Activated CD4-positive, alpha-beta T cell treated with anti-CD3 and anti-CD28 coated beads, Interleukin-2, amount 10 ng/mL, durations not matched to agents 7 days and 5 days (primary cell): ENCODE data around the gene MRPL11. TPM values are rescaled to one million over a fixed set of nuclear protein-coding genes. Genes with fewer than 3 reads are reported as not detected.
"Not testable (repeated sequence)": the region's sequence is repeated elsewhere in the genome, so short reads cannot be mapped to it uniquely, and the experiment has no call there.

Source experiments
- CTCF ChIA-PET: fragments of 350-600 bp; sonication (Branson Sonifier 250); formaldehyde crosslinking; loops from one replicate; lab custom pipeline; 2021; ENCODE audit warnings: antibody characterized with exemption; lab: Charles Lee
- POLR2A ChIA-PET: fragments of 350-600 bp; sonication (Branson Sonifier 250); formaldehyde crosslinking; loops from one replicate; lab custom pipeline; 2021; ENCODE audit warnings: antibody characterized with exemption; lab: Charles Lee
- DNase-seq: peaks from one replicate; pipeline ENCODE4 v3.0.0-alpha.2; 2020
- H3K27ac Mint-ChIP-seq: one replicate; pipeline ENCODE4 v1.8.0; 2021; ENCODE audit warnings: mild to moderate bottlenecking, moderate library complexity, mixed read lengths
- H3K27me3 Mint-ChIP-seq: one replicate; pipeline ENCODE4 v1.8.0; 2021; ENCODE audit warnings: mixed read lengths
- H3K36me3 Mint-ChIP-seq: one replicate; pipeline ENCODE4 v1.8.0; 2021; ENCODE audit warnings: low read depth, mixed read lengths
- H3K4me1 Mint-ChIP-seq: one replicate; pipeline ENCODE4 v1.8.0; 2021; ENCODE audit warnings: mixed read lengths
- H3K4me3 Mint-ChIP-seq: one replicate; pipeline ENCODE4 v1.8.0; 2021; ENCODE audit warnings: mild to moderate bottlenecking, moderate library complexity, mixed read lengths
- H3K9me3 Mint-ChIP-seq: one replicate; pipeline ENCODE4 v1.8.0; 2021; ENCODE audit warnings: mixed read lengths
- total RNA-seq, 2 experiments: library from RNA; stranded (reverse); gene quantifications; one replicate each; pipeline ENCODE4 v1.2.3, GENCODE V29; 2021

MRPL11 gene
- total RNA-seq, 2 experiments from 2014 or later, result 72.4 to 76.4 TPM

DNA sequence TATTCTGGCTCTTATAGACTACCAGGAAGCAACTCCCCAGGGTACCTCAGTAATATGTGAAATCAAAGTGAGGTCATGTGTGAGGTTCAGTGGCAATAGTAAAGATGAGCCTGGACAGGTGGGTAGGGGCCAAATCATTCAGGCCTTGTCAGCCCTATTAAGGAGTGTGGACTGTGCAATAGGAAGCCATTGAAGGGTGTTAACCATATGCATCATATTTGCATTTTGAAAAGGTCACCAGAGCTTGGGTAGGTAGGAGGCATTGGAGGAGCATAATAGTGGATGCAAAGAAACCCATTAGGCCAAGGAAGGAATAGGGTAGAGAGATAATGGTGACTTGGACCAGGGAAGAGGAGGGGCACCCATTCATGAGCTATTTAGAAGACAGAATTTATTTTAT is 8.4 kb upstream of the MRPL11 start:
- no peak for DNase-seq
- no peak overlapping the region for H3K4me3 Mint-ChIP-seq
- ChIA-PET POLR2A (no interaction called here), CTCF (interaction anchor here (1.3 kb wide), 1 partner anchor 12 kb away, joined by 3 read pairs; no protein-coding TSS in a partner anchor)
- no peaks in the 10 kb centered on the region for H3K4me1 Mint-ChIP-seq
- H3K27me3 Mint-ChIP-seq, result peaks cover 4% of the 10 kb centered on the region
- no peaks in the 10 kb centered on the region for H3K36me3 Mint-ChIP-seq
- H3K9me3 Mint-ChIP-seq, result peaks cover 10% of the 10 kb centered on the region
- no peak overlapping the region for H3K27ac Mint-ChIP-seq

DNA sequence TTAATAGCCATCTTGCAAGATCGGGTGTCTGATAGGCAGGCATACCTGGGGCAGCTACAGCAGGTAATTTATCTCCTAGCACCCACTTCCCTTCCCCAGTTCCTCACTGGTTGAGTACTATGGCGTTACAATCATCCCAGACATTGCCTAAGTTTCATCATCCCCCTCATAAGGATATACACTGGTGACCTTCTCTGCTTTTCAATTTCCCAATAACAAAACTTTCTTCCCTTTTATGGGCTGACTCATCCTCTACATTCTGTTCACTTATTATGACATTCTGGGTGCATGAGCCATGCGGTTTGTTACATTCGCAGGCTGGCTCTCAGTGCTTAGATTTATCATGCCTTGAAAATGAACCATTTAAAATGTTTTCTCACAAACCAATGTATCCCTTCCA is 5.0 kb upstream of the MRPL11 start:
- ChIA-PET POLR2A (no interaction called here), CTCF (no interaction called here)
- H3K27me3 Mint-ChIP-seq, result peaks cover 4% of the 10 kb centered on the region
- DNase-seq, result no peak
- H3K4me3 Mint-ChIP-seq, result no peak overlapping the region
- no peaks in the 10 kb centered on the region for H3K36me3 Mint-ChIP-seq
- H3K4me1 Mint-ChIP-seq, result peaks cover 7% of the 10 kb centered on the region
- no peak overlapping the region for H3K27ac Mint-ChIP-seq
- H3K9me3 Mint-ChIP-seq, result peaks cover 10% of the 10 kb centered on the region

DNA sequence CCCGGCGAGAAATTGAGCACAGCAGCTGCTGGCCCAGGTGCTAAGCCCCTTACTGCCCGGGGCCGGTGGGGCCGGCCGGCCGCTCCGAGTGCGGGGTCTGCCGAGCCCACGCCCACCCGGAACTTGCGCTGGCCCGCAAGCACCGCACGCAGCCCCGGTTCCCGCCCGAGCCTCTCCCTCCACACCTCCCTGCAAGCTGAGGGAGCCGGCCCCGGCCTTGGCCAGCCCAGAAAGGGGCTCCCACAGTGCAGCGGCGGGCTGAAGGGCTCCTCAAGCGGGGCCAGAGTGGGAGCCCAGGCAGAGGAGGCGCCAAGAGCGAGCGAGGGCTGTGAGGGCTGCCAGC is 2.3 kb upstream of the MRPL11 start:
- POLR2A ChIA-PET, H3K27me3 Mint-ChIP-seq, H3K4me3 Mint-ChIP-seq, H3K36me3 Mint-ChIP-seq, H3K9me3 Mint-ChIP-seq, H3K27ac Mint-ChIP-seq, DNase-seq: not testable (repeated sequence)
- H3K4me1 Mint-ChIP-seq, result peaks cover 18% of the 10 kb centered on the region
- CTCF ChIA-PET, result interaction anchor here (0.8 to 1.0 kb wide), 2 partner anchors 25 to 128 kb away, joined by 3 read pairs; partner anchors contain the start of gene PELI3

DNA sequence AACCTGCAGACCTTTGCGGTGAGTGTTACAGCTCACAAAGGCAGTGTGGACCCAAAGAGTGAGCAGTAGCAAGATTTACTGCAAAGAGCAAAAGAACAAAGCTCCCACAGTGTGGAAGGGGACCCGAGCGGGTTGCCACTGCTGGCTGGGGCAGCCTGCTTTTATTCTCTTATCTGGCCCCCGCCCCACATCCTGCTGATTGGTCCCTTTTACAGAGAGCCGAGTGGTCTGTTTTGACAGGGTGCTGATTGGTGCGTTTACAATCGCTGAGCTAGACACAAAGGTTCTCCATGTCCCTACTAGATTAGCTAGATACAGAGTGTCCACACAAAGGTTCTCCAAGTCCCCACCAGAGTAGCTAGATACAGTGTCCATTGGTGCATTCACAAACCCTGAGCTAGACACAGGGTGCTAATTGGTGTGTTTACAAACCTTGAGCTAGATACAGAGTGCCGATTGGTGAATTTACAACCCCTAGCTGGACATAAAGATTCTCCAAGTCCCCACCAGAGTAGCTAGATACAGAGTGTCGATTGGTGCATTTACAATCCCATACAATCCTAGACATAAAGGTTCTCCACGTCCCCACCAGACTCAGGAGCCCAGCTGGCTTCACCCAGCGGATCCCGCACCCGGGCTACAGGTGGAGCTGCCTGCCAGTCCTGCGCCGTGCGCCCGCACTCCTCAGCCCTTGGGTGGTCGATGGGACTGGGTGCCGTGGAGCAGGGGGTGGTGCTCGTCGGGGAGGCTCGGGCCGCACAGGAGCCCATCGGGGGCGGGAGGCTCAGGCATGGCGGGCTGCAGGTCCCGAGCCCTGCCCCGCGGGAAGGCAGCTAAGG is 1.7 kb upstream of the MRPL11 start:
- peaks cover 18% of the 10 kb centered on the region for H3K4me1 Mint-ChIP-seq
- H3K27me3 Mint-ChIP-seq, POLR2A ChIA-PET, H3K27ac Mint-ChIP-seq, H3K9me3 Mint-ChIP-seq, H3K4me3 Mint-ChIP-seq, DNase-seq, H3K36me3 Mint-ChIP-seq: not testable (repeated sequence)
- CTCF ChIA-PET, result interaction anchor here (0.8 to 2.4 kb wide), 3 partner anchors 15 to 128 kb away, joined by 3 to 18 read pairs (median 3); partner anchors contain the start of gene PELI3

DNA sequence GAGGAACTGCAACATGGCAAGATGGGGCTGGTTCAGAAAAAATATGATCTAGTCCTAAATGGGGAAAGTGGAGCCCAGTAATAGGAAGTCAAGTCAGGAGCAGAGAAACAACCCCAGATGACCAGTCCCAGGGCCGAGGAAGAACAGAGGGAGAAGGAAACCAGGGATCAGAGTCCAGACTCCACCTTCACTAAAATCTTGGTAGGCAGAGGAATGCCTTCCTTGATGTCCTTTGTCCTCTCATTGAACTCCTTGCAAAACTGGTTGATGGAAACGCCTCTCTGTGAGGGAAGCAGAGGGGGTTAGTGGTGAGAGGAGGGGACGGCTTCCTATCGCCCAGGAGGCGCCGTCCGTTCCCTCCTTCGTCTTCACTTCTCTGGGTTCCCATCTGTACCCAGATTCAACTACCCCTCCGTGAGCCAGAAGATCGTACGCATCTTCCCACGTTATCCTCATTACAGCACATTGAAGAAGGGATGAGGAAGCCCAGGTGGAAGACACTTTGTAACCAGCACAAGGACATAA is 607 bp downstream of the MRPL11 start:
- CTCF ChIA-PET, result interaction anchor here (0.7 to 2.4 kb wide), 24 partner anchors 9 to 443 kb away, joined by 3 to 28 read pairs (median 6); partner anchors contain the start of genes DPP3, NPAS4, PELI3 and RAB1B
- Mint-ChIP-seq H3K27me3 (no peaks in the 10 kb centered on the region), H3K27ac (peak overlapping the region; percentile 98), H3K36me3 (peaks cover 10% of the 10 kb centered on the region), H3K4me3 (peak overlapping the region; percentile 84), H3K9me3 (peaks cover under 1% of the 10 kb centered on the region), H3K4me1 (peaks cover 18% of the 10 kb centered on the region)
- no peak for DNase-seq
- POLR2A ChIA-PET, result no interaction called here

DNA sequence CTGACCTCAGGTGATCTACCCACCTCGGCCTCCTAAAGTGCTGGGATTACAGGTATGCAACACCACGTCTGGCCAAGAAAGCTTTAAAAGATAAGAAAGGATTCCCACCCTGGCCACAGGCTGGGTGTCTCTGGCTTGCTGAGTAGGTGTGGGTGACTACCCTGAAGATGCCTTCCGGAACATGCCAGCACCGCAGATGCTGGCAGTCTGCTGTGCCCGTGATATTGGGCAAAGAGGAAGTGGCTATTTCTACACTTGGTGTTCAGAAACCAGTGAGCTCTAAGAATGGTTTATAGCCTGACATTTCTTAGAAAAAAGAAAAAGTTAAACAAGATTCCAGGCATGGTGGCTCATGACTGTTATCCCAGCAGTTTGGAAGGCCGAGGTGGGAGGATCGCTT is 6.1 kb downstream of the MRPL11 start:
- H3K4me3 Mint-ChIP-seq, result no peak overlapping the region
- peaks cover 21% of the 10 kb centered on the region for H3K36me3 Mint-ChIP-seq
- ChIA-PET CTCF (interaction anchor here (0.8 to 1.1 kb wide), 3 partner anchors 24 to 69 kb away, joined by 3 read pairs; no protein-coding TSS in a partner anchor), POLR2A (no interaction called here)
- DNase-seq, result no peak
- peaks cover 7% of the 10 kb centered on the region for H3K4me1 Mint-ChIP-seq
- no peak overlapping the region for H3K27ac Mint-ChIP-seq
- no peaks in the 10 kb centered on the region for H3K9me3 Mint-ChIP-seq
- no peaks in the 10 kb centered on the region for H3K27me3 Mint-ChIP-seq

DNA sequence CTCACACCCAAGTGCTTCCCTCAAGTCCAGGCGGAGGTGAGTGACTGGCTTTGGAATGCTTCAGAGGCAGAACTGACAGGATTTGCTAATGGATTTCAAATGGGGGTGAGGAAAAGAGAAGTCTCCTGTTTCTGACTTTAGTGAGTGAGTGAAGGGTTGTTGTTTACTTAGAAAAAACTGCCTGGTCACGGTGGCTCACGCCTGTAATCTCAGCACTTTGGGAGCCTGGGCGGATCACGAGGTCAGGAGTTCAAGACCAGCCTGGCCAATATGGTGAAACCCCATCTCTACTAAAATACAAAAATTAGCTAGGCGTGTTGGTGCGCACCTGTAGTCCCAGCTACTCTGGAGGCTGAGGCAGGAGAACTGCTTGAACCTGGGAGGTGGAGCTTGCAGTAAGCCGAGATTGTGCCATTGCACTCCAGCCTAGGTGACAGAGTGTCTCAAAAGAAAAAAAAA is 6.7 kb downstream of the MRPL11 start:
- H3K9me3 Mint-ChIP-seq, H3K4me3 Mint-ChIP-seq, H3K27ac Mint-ChIP-seq, POLR2A ChIA-PET, H3K27me3 Mint-ChIP-seq, H3K4me1 Mint-ChIP-seq, DNase-seq: not testable (repeated sequence)
- H3K36me3 Mint-ChIP-seq, result peaks cover 21% of the 10 kb centered on the region
- CTCF ChIA-PET, result interaction anchor here (1.1 kb wide), 2 partner anchors 65 to 68 kb away, joined by 3 read pairs; no protein-coding TSS in a partner anchor

DNA sequence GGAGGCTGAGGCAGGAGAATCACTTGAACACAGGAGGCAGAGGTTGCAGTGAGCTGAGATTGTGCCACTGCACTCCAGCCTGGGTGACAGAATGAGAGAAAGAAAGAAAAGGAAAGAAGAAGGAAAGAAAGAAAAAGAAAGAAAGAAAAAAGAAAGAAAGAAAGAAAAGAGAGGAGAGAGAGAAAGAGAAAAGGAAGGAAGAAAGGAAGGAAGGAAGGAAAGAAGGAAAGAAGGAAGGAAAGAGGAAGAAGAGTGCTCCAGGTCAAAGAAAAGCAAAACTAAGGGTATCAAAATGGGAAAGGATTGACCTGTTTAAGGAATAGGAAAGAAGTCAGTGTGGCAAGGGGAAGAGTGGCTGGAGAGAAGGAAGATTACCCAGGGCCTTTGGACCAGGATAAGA is 7.4 kb downstream of the MRPL11 start:
- H3K4me3 Mint-ChIP-seq, POLR2A ChIA-PET, H3K27ac Mint-ChIP-seq, H3K9me3 Mint-ChIP-seq, H3K27me3 Mint-ChIP-seq, DNase-seq, H3K4me1 Mint-ChIP-seq: not testable (repeated sequence)
- H3K36me3 Mint-ChIP-seq, result peaks cover 16% of the 10 kb centered on the region
- CTCF ChIA-PET, result interaction anchor here (1.1 to 2.9 kb wide), 3 partner anchors 8 to 24 kb away, joined by 5 to 10 read pairs (median 8); partner anchors contain the start of gene MRPL11

DNA sequence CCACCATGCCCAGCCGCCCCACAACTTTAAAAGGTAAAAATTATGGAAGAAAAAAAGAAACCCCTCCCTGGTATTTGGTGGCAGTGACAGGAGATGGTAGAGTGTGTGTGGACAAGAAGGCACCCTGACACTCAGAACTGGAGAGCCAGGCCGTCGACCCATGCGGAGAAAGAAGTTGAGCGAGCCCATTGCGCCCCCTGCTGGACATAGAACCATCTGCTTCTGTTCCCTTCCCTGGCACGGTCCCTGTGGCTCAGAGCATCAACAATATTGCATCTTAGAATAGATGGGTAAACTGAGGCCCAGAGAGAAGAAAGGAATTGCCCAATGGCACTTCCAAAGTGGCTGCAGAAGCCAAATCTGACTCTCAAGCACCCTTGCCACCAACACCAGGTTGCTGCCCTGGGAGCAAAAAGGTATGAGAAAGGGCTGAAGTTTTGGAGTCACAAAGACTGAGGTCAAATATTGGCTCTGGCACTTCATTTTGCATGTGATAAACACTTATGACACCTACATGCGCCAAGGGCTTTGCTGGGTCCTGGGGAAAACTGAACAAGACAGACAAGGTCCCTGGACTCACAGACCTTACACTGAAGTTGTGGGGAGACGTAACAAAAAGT is 8.6 kb downstream of the MRPL11 start:
- H3K9me3 Mint-ChIP-seq, result no peaks in the 10 kb centered on the region
- CTCF ChIA-PET, result interaction anchor here (0.8 to 2.9 kb wide), 8 partner anchors 9 to 44 kb away, joined by 3 to 12 read pairs (median 6); partner anchors contain the start of gene MRPL11
- H3K4me1 Mint-ChIP-seq, result peaks cover 3% of the 10 kb centered on the region
- H3K36me3 Mint-ChIP-seq, result peaks cover 11% of the 10 kb centered on the region
- no peak overlapping the region for H3K4me3 Mint-ChIP-seq
- H3K27me3 Mint-ChIP-seq, result no peaks in the 10 kb centered on the region
- POLR2A ChIA-PET, result no interaction called here
- H3K27ac Mint-ChIP-seq, result no peak overlapping the region
- peak; percentile 80 for DNase-seq

DNA sequence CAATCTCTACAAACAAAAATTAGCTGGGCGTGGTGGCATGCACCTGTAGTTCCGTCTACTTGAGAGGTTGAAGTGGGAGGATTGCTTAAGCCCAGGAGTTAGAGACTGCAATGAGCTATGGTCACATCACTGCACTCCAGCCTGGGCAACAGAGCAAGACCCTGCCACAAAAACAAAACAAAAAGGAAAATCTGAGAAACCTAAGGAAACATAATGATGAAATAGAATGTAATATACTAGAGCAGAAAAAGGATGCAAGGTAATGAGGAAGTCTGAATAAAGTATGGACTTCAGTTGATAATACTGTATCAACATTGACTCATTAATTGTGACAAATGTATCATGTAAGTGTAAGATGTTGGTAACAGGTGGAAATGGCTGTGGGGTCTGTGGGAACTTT is 9.7 kb downstream of the MRPL11 start:
- DNase-seq, result no peak
- Mint-ChIP-seq H3K27me3 (peaks cover 3% of the 10 kb centered on the region), H3K4me3 (no peak overlapping the region), H3K36me3 (peaks cover 11% of the 10 kb centered on the region), H3K27ac (no peak overlapping the region), H3K9me3 (no peaks in the 10 kb centered on the region), H3K4me1 (peaks cover 3% of the 10 kb centered on the region)
- ChIA-PET CTCF (interaction anchor here (1.0 to 2.9 kb wide), 6 partner anchors 10 to 116 kb away, joined by 3 to 12 read pairs (median 8); partner anchors contain the start of gene MRPL11), POLR2A (no interaction called here)

DNA sequence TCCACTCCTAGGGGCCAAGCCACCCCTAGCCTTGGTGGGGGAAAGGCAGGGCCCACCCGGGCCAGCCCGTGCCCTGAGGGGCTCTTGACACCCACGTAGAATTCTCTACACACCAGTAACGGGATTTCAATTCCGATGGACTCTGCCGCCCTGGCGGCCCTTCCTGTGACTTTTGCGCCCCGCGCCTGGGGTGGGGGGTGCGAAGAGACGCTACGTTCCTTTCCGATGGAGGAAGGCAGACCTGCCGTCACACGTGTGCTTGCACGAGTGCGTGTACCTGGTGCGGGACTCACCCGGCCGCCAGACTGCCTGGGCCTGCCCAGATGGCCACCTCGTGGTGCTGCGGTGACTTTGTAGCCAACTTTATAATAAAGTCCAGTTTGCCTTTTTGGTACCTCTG is 12.3 kb downstream of the MRPL11 start:
- ChIA-PET POLR2A (no interaction called here), CTCF (no interaction called here)
- DNase-seq, result no peak
- H3K9me3 Mint-ChIP-seq, result no peaks in the 10 kb centered on the region
- peaks cover 3% of the 10 kb centered on the region for H3K27me3 Mint-ChIP-seq
- no peak overlapping the region for H3K4me3 Mint-ChIP-seq
- H3K36me3 Mint-ChIP-seq, result peaks cover under 1% of the 10 kb centered on the region
- no peak overlapping the region for H3K27ac Mint-ChIP-seq
- peaks cover 3% of the 10 kb centered on the region for H3K4me1 Mint-ChIP-seq

DNA sequence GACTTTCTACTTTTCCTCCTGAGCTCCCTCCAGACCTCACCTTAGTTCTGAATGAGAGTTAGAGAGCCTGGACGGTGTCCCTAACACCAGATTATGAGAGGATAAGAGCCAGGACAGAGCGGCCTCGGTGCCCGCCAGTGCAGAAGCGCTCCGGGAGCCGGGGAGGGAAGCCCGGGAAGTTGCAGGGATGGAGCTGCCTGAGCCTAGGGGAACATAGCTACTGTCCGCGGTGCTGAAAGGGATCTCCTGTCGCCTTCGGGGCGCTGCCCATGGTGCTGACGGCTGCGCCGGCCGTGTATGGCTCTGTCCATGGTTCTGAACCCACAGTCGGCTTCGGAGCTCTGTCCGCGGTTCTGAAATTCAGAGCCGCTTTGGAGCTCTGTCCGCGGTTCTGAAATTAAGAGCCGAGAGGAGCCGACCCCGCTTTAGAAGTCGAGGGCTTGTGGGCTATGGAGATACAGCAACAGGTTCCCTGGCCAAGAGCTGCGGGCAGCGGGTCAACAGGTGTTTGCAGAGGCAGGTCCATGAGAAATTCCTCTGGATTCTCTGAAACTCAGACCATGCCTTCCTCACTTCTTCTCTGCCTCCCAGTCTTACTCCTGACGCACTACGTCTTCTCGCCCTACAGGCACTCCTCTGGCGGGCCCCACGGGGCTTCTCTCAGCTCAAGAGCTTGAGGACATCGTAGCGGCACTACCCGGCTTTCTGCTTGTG is 17.0 kb downstream of the MRPL11 start:
- Mint-ChIP-seq H3K4me1 (peaks cover 18% of the 10 kb centered on the region), H3K36me3 (no peaks in the 10 kb centered on the region), H3K27me3 (peaks cover 32% of the 10 kb centered on the region), H3K9me3 (peaks cover 4% of the 10 kb centered on the region), H3K27ac (no peak overlapping the region), H3K4me3 (no peak overlapping the region)
- POLR2A ChIA-PET, result interaction anchor here (0.6 kb wide), 1 partner anchor 217 kb away, joined by 3 read pairs; the partner anchor contains the start of gene RBM4
- peak; percentile 88 for DNase-seq
- CTCF ChIA-PET, result interaction anchor here (0.8 to 2.4 kb wide), 12 partner anchors 8 to 257 kb away, joined by 3 to 19 read pairs (median 3); partner anchors contain the start of genes MRPL11 and PELI3
